Muscle of arm (tissue), 14 donors: ENCODE data around the gene ARL9. TPM values are rescaled to one million over a fixed set of nuclear protein-coding genes. Genes with fewer than 3 reads are reported as not detected.
A peak's percentile ranks its signal among the peaks of the same experiment; 100 is the strongest.
"Not testable (repeated sequence)": the region's sequence is repeated elsewhere in the genome, so short reads cannot be mapped to it uniquely, and the experiment has no call there.

ENCODE experiments used
- DNase-seq: peaks from one replicate; pipeline ENCODE4 v3.0.0-alpha.2; 2013
- long read RNA-seq, 11 donors: transcript quantifications; one replicate each; lab custom pipeline, GENCODE V29; 2026
- polyA plus RNA-seq, 12 donors: library from polyadenylated mRNA; unstranded; fragments of 120-200 nt; gene quantifications; one replicate each; pipeline ENCODE4 v1.2.1, GENCODE V29; 2013; ENCODE audit not compliant: insufficient read length in 12 of 12

ARL9 gene, protein sequence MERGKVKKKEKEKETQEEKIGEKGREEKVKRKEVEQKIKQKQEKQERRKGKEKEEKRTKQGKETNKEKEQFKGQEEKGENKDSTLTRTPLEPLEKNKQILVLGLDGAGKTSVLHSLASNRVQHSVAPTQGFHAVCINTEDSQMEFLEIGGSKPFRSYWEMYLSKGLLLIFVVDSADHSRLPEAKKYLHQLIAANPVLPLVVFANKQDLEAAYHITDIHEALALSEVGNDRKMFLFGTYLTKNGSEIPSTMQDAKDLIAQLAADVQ
- under 1 TPM in 10 of 12 donors, not detected in 2; 0.11 to 0.57 (median 0.34) TPM for polyA plus RNA-seq
- long read RNA-seq, donor 1: 0 reads
- long read RNA-seq, donor 2, partial matches to known transcripts: 0 of 1 reads
- long read RNA-seq, donor 2, other reads (novel, unspliced or antisense): 0 of 1 reads
- long read RNA-seq, donor 3: 0 reads
- long read RNA-seq, donor 4, partial matches to known transcripts: 0 of 1 reads
- long read RNA-seq, donor 4, other reads (novel, unspliced or antisense): 0 of 1 reads
- long read RNA-seq, donor 5: 0 reads
- long read RNA-seq, donor 6: 0 reads
- long read RNA-seq, donor 7: 0 reads
- long read RNA-seq, donor 8: 0 reads
- long read RNA-seq, donor 9: 0 reads
- long read RNA-seq, donor 10: 0 reads
- long read RNA-seq, donor 11: 0 reads

DNA sequence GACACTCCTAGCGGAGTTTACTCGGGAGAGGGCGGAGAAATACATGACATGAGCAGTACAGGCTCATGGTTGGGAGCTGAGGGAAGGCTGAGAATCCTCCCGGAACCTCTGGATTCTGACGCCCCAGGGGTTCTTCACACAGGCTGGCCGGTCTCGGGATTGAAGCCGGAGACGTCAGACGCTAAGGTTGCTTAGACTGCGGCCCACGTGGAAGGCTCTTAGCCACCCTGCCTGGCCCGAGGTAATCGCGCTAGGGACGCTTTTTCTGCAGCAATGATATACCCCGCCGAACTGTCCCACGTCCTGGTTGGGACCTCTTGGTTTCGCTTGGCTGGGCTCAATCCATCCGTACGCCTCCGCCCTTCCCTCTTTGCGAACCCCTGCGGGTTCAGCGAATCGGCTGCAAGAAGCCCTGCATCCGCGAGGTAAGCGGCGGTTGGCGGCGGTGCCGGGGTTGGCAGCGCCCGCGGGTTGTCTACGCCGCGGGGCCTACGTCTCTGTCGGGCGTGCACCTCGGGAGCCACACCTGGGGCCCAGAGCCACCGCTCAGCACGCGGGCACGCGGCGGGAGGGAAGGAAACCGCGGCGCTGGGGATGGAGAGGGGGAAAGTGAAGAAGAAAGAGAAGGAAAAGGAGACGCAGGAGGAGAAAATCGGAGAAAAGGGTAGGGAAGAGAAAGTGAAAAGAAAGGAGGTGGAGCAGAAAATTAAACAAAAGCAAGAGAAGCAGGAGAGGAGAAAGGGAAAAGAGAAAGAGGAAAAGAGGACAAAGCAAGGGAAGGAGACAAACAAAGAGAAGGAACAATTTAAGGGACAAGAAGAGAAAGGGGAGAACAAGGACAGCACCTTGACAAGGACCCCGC, at the start of gene ARL9:
Gene ARL9 (plus strand): TSS at position 523 of the 862 bp plus-strand sequence. CDS start 72 bp downstream, at position 595.
- peak; percentile 57 for DNase-seq

DNA sequence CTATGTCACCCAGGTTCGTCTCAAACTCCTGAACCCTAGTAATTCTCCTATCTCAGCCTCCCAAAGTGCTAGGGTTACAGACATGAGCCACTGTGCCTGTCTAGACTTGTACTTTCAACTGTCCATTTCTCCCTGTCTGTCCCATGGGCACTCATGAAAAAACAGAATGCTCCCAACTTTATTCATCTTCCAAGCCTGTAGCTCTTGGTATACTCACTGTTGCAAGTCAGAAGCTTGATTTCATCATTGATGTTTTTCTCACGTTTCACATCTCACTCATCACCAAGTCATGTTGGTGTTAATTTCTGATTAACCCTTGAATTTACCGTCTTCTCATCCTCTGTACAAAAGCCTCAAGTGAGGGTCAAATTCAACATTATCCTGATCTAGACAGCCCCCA, 45.5 kb upstream of the ARL9 start:
- no peak for DNase-seq

DNA sequence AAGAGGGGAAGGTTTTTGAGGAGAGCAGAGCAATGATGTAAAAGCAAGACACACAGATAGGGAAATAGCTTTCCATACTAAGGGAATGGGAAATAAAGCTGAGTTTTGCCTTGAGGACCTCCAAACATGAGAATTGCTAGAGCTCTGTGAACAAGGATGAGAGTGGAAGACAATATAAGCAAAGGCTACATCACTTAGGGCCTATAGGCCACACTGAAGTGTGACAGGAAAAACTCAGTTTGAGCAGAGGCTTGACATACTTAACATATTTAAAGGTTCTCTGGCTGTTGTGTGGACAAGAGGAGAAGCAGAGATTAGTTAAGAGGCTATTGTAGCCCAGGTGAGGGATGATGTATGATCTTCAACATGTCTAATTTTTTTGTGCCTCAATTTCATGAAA, 43.4 kb upstream of the ARL9 start:
- no peak for DNase-seq

DNA sequence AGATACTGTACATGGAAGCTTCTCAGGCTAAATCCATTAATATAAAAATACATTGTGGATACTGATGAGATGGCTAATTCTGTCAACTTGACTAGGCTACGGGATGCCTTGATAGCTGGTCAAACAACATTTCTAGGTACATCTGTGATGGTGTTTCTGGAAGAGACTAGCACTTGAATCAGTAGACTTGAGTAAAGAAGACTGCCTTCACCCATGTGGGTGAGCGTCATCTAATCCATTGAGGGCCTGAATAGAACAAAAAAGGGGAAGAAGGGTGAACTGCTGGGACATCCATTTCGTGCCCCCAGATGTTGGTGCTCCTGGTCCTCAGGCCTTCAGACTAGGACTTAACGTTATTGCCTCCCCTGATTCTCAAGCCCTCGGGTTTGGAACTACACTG, 41.9 kb upstream of the ARL9 start:
- DNase-seq: no peak

DNA sequence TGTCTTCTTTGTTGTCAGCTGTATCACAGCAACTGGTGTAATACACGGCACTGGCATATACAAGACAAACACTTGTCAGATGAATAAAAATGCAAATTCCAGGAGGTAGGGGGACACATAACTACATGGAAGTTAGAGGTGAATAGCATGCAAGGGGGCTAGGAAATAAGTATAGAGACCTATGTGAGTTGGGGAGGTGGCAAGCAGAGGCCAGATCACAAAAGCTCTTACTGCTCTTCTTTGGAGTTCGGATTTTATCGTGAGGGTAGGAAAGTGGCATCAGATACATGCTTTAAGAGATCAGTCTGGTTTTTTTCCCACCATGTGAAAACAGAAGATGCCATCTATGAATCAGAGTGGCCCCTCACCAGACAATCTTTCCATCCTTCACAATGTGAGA, 41.0 kb upstream of the ARL9 start:
- DNase-seq: no peak

DNA sequence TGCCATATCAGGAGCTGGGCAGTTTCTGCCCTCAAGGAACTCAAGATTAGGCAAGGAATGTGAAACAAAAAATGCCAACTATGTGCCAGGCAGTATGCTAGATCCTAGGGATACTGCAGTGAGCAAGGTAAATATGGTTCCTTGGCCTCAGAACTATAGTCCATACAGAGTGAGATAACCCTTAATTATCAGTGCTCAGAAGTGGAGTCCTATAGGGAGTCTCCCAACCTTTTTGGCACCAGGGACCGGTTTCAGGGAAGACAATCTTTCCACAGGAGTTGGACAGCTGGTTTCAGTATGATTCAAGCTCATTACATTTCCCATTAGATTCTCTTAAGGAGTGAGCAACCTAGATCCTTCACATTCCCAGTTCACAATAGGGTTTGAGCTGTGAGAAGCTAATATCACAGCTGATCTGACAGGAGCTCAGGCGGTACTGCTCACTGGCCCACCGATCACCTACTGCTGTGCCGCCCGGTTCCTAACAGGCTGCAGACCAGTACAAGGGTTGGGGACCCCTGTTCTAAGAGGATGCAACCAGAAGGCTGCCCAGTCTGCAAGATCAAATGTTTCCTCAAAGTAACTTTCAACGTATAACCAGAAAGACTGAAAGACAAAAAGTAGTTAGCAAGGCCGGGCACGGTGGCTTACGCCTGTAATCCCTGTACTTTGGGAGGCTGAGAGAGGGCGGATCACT, 39.8 kb upstream of the ARL9 start:
- DNase-seq: no peak

DNA sequence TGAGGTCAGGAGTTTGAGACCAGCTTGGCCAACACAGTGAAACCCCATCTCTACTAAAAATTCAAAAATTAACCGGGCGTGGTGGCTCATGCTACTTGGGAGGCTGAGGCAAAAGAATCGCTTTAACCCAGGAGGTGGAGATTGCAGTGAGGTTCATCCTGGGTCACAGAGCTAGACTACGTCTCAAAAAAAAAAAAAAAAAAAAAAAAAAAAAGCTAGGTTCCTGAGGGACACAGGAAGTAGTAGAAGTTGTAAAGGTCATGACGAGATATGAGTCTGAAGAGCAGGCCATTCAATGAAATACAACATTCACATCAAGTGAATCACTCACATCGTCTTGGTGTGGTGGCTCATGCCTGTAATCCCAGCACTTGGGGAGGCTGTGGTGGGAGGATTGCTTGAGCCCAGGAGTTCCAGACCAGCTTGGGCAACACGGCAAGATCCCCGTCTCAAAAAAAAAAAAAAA, 39.3 kb upstream of the ARL9 start:
- not testable (repeated sequence) for DNase-seq

DNA sequence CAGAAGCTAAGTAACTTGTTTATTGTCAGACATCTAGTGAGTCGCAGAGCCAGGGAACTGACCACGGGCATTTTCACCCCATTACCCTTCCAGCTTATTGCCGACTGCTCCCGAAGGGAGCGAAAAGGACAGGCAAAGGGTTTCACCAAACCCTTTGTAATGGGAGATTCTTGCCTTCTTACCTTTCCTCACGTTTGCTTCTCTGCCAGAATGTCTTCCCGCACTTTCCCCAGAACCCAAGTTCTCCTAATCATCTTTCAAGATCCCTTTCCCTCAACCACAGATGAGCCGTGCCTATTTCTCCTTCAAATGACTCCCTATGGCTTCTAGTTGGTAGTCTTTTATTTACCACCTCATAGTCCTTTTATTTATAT, 38.7 kb upstream of the ARL9 start:
- no peak for DNase-seq

DNA sequence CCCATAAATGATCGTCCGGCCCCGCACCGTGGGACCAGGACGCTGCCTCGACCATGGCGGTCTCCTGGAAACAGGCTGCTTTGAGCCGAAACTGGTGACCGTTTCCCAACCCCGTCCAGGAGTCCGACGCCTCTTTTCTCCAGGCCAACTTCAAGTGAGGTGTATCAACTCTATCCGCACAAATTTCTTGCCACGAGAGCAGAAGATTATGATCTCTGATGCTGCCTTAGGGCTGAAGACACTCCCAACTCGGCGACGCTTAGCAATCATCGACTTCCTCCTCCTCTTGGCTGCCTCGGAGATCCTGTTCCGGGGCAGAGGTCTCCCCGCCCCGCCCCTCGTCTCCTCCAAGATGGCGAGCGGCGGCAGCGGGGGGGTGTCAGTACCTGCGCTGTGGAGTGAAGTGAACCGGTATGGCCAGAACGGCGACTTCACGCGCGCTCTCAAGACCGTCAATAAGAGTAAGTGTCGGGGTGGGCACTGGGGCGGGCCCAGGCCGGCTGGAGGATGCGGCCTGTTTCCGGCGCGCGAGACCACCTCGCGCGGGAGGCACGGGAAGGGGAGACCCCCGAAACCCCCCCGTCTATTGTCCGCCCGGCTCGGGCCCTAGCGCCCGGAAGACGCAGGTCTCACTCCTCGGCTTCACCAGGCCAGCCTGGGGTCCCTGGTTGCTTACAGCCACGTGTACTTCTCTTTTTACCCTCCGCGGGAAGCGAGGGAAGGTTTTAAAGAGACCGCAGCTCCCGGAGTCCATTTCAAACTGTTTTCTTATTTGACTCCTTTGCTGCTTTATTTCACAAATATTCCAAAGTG, 38.1 kb upstream of the ARL9 start, which contains the start of gene SRP72:
Gene SRP72 (plus strand): TSS at position 334 of the 813 bp plus-strand sequence. CDS start 19 bp downstream, at position 353.
- peak; percentile 92 for DNase-seq

DNA sequence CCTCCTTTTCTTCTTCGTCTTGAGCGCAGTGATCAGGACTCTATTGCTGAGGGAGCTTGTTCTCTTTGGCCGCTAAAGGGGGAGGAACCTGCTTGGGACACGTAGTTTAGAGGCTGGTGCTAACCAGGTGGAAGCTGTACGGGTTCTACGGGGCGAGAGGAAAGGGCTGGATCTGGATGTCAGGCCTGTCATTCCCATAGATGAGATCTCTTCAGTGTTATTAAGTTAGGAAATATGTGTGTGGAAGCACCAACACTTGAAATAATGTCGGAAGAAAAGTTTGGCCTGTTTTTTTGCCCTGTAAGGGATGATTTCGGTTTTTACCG, 37.5 kb upstream of the ARL9 start:
- DNase-seq: peak; percentile 41

DNA sequence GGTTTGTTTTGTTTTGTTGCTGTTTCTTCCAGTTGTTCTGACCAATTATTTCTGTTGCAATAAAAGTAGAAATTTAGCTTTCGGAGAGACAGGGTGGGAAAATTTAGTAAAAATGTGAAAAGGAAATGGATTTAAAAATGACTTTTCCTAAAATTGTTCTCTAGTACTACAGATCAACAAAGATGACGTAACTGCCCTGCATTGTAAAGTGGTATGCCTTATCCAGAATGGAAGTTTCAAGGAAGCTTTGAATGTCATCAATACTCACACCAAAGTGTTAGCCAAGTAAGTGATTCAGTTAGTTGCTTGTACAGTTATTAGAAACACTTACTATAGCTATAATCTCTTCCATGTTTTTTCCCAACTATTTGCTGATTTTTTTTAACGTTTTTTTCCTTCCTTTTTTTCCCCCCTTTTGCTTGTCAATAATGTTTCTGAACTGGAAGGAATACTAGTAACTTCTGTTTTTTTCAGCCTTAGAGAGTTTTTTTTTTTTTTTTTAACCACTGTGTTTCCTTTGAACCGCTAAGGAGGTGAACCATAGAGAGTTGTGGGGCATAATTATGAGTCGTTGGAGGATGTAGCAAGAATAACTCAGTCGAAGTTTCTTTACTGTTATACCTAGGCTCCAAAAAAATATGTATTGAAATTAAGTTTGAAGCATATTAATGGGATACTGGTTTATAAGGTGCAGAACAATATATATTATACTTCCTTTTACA, 35.9 kb upstream of the ARL9 start:
- no peak for DNase-seq

DNA sequence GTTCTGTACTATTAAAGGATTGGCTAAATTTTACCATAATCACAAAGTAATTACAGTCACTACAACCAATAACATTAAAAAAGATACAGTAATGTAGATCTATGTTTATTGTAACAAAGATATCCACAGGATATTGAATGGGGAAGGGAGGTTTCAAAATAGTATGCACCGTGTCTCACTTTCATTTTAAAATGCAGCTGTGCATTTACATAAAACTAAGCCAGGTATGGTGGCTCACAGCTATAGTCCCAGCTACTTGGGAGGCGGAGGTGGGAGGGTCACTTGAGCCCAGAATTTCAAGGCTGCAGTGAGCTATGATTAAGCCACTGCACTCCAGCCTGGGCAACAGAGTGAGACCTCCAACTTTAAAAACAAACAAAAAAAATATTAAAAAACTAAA, 29.7 kb upstream of the ARL9 start:
- DNase-seq: no peak

DNA sequence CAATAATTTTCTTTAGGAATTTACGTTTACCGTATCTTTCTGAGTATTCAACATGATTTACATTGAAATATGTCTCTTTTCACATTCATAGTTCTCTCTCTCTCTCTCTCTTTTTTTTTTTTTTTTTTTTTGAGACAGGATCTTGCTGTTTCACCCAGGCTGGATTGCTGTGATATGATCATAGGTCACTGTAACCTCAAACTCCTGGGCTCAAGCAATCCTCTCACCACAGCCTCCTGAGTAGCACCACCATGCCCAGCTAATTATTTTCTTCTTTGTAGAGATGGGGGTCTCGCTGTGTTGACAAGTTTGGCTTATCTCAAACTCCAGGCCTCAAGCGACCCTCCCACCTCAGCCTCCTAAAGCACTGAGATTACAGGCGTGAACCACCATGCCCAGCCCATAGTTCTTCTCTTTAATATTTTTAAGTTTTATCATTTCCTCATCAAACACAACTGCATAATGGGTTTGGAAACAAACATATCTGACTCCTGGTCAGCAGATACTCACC, 28.3 kb upstream of the ARL9 start:
- no peak for DNase-seq

DNA sequence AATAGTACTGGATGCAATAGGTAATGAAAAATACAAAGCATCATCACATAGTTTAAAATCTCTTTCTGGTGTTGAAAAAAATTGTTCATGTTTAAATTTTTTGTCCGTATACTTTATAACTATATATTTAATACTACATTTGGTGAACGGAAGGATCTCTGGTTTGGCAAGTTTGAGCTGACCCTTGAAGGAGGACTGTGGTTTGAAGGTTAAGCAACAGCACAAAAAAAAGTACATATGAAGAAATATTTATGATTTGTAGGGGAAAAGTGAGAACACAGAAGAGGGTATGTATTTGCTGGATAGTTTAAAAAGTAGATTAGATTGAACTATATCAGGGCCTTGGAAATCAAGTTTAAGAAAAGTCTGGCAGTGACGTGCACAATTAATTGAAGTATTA, 24.9 kb upstream of the ARL9 start:
- DNase-seq: no peak

DNA sequence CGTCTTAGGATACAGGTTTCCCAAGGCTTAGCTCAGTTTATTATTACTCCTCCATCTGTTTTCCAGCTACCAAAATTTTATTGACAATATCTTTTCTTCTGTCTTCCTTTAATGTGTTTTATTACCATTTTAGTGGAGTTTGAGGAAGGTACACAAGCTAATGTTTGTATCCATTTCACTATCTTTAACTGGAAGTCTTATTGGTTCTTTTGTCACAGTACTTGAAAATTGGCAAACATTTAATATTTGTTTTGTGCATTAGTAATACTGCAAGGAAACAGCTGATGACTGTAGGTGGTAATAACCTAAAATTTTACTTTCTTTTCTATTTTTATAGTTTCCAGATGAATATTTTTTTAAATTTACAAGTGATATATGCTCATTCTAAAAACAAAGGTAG, 9.3 kb upstream of the ARL9 start:
- no peak for DNase-seq

DNA sequence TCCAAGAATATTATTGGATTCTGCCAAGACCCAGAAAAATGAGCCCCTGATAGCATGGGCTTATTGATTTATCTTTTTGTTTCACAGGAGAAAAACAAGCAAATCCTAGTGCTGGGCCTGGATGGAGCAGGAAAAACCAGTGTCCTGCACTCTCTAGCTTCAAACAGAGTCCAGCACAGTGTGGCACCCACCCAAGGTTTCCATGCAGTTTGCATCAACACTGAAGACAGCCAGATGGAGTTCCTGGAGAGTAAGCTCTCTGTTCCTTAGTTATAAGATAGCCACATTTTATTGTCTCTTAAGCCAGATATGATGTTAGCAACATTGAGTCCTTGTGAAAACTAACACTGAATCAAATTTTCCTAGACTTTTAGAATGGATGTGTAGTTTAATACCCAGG, 5.5 kb downstream of the ARL9 start:
- DNase-seq: peak; percentile 49

DNA sequence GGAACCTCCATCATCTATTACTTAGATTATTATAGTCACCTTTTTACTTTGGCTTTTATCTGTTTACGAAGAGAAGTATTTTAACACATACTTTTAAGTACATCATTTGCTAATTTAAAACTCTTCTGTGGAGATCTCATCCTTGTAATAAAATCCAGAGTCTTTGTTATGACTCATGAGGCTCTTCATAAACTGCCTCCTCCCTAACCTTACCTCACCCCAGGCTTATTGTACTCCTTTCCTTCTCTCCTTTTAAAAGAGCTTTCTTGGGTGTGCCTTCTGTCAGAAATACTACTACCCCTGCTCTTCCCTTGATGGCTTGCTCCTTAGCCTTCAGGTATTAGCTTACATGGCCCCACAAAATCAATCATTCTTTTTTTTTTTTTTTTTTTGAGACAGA, 6.6 kb downstream of the ARL9 start:
- DNase-seq: no peak

DNA sequence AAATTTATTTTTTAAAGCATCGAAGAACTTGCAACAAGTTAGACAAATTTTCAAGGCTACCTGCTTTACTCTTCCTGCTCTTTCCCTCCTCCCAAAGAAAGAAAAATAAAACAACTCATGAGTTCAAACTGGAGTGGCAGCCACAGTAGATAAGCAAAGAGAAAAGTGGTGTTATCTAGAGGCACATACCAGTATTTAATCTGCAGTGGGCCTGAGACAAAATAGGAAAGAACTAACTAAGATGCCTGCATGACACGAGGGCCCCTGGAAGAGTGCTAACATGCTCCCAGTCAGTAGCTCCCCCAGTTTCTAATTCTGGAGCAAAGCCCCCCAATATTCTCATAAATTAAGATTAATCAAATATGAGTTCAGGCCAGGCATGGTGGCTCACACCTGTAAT, 7.9 kb downstream of the ARL9 start:
- no peak for DNase-seq

DNA sequence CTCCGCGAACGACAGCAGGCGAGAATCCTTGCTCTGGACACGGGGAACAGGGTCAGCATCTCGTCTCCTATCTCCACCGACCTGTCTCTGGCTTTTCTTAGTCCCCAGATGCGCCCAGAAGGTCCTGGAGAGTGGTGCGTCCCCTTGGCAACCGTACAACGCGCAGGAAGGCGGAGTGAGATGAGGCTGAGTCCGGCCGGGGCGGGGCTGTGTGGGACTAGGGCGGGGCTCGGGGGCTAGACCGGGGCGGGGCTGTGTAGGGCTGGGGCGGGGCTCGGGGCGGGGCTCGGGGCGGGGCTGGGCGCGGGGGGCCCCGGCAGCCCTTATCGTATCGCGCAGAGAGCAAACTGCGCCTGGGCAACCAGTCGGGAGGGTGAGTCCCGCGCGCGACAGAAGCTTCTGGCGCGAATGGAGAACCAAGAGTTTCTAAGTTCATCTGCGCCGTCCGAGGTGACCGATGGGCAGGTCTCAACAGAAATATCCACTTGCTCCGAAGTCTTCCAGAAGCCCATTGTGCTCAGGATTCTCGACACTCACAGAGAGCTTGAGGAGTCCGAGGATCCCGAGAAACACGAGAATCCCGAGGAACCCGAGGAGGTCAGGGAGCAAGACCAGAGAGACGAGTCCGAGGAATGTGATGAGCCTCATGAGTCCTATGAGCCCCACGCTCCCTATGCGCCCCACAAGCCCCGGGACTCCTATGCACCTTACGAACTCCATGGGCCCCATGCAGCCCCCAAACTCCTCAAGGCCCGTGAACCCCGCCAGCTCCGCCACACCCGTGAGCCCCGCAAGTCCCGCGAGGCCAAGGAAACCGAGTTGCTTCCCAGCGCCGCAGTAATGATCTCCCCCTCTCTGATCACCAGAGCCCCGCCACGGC, 24.9 kb downstream of the ARL9 start:
- peak; percentile 73 for DNase-seq
